K562 (cell line): ENCODE measurements around the gene ANKZF1. TPM values are rescaled to one million over a fixed set of nuclear protein-coding genes. Genes with fewer than 3 reads are reported as not detected.

Experiments
- E2F3 ChIP-seq: fragments of 250-450 bp; sonication (Bioruptor Pico); IDR thresholded peaks from 2 replicates; pipeline ENCODE4 v1.4.0; 2020; ENCODE audit warnings: mild to moderate bottlenecking
- EGR1 ChIP-seq: fragments of 450-650 bp; conservative IDR thresholded peaks from 2 replicates; pipeline ENCODE4 v1.6.1; 2017; ENCODE audit warnings: mild to moderate bottlenecking
- EP400 ChIP-seq: fragments of 450-650 bp; IDR thresholded peaks from 2 replicates; pipeline ENCODE4 v1.6.1; 2017; ENCODE audit warnings: antibody characterized with exemption, mild to moderate bottlenecking, moderate library complexity
- FIP1L1 ChIP-seq: fragments of 200-400 bp; formaldehyde crosslinking; IDR thresholded peaks from 2 replicates; pipeline ENCODE4 v1.6.1; 2018; ENCODE audit warnings: mild to moderate bottlenecking, low read depth, low read length; ENCODE audit not compliant: poor library complexity, severe bottlenecking
- FUS ChIP-seq: fragments of 200-400 bp; formaldehyde crosslinking; optimal IDR thresholded peaks from 2 replicates; pipeline ENCODE3; 2017; ENCODE audit warnings: low read depth, low read length
- HOMEZ ChIP-seq: fragments of 250-450 bp; sonication (Bioruptor Pico); IDR thresholded peaks from 2 replicates; pipeline ENCODE4 v1.4.0; 2020; ENCODE audit warnings: mild to moderate bottlenecking, moderate library complexity
- POLR2AphosphoS5 ChIP-seq: IDR thresholded peaks from 2 replicates; pipeline ENCODE4 v1.6.1; 2011; ENCODE audit warnings: mild to moderate bottlenecking, low read depth, low read length, moderate library complexity; ENCODE audit not compliant: control insufficient read depth, insufficient read depth
- POLR2H ChIP-seq: IDR thresholded peaks from 2 replicates; pipeline ENCODE4 v1.6.1; 2016; ENCODE audit warnings: missing genetic modification characterization, low read depth, mild to moderate bottlenecking, control low read depth, missing compliant biosample characterization, moderate library complexity
- RBM22 ChIP-seq: fragments of 200-400 bp; formaldehyde crosslinking; IDR thresholded peaks from 2 replicates; pipeline ENCODE4 v1.6.1; 2018; ENCODE audit warnings: low read length, low read depth; ENCODE audit not compliant: poor library complexity, severe bottlenecking
- TARDBP ChIP-seq: fragments of 450-650 bp; IDR thresholded peaks from 2 replicates; pipeline ENCODE4 v1.6.1; 2016
- TOE1 ChIP-seq, 2 experiments: fragments of 450-650 bp in 1 of 2; sonication (generic) in 1 of 2; formaldehyde crosslinking in 1 of 2; IDR thresholded peaks; 2 replicates each; pipeline versions ENCODE4 v1.7.1 to v1.8.0; 2016 to 2022; ENCODE audit warnings: borderline replicate concordance in 2 of 2, mild to moderate bottlenecking in 2 of 2, antibody characterized with exemption in 1 of 2, inconsistent platforms in 1 of 2, low read depth in 1 of 2, missing genetic modification reagents in 1 of 2, moderate library complexity in 1 of 2
- ZNF239 ChIP-seq: fragments of 250-450 bp; sonication (Bioruptor Pico); IDR thresholded peaks from 2 replicates; pipeline ENCODE4 v1.4.0; 2020; ENCODE audit warnings: mild to moderate bottlenecking
- ZNF780A ChIP-seq: fragments of 250-450 bp; sonication (Bioruptor Pico); IDR thresholded peaks from 2 replicates; pipeline ENCODE4 v1.5.0; 2021; ENCODE audit warnings: mild to moderate bottlenecking
- polyA plus RNA-seq, 8 experiments: library from polyadenylated mRNA; depleted of rRNA in 4 of 8; stranded (reverse) in 5 of 8; unstranded in 3 of 8; fragments of >200 nt; fragmentation: Nextera tagmentation in 2 of 8; fragmentation: Illumina TruSeq in 1 of 8; extraction: Ambion mirVana in 2 of 8; extraction: Trizol in 1 of 8; gene quantifications; 2 replicates each; pipeline versions ENCODE4 v1.2.1 to v1.2.3, GENCODE V29; 2011 to 2014; ENCODE audit warnings: inconsistent platforms in 1 of 8, missing spikeins in 1 of 8
- total RNA-seq, 7 experiments: library from RNA; depleted of rRNA in 6 of 7; stranded (reverse); fragments of >200 nt in 6 of 7; fragmentation: Illumina TruSeq in 2 of 7; extraction: Trizol in 2 of 7; gene quantifications; 2 replicates each; pipeline versions ENCODE4 v1.2.1 to v1.2.3, GENCODE V29; 2011 to 2021; ENCODE audit warnings: low replicate concordance in 1 of 7
- TF ChIP-seq, protein P1 (sequence below), 2 experiments: fragments of 450-650 bp; formaldehyde crosslinking in 1 of 2; IDR thresholded peaks; 2 replicates each; pipeline versions ENCODE4 v1.4.0 to v1.6.1; 2014 to 2020; ENCODE audit warnings: mild to moderate bottlenecking in 2 of 2, borderline replicate concordance in 1 of 2, low read depth in 1 of 2

Gene ANKZF1
- total and polyA plus RNA-seq, 9 of the 15 experiments (the other 6 are each of a cell fraction or from before 2014, with no cell fraction given), result 3.1 to 60.6 (median 31.0) TPM

- TF ChIP-seq, protein P1, sequence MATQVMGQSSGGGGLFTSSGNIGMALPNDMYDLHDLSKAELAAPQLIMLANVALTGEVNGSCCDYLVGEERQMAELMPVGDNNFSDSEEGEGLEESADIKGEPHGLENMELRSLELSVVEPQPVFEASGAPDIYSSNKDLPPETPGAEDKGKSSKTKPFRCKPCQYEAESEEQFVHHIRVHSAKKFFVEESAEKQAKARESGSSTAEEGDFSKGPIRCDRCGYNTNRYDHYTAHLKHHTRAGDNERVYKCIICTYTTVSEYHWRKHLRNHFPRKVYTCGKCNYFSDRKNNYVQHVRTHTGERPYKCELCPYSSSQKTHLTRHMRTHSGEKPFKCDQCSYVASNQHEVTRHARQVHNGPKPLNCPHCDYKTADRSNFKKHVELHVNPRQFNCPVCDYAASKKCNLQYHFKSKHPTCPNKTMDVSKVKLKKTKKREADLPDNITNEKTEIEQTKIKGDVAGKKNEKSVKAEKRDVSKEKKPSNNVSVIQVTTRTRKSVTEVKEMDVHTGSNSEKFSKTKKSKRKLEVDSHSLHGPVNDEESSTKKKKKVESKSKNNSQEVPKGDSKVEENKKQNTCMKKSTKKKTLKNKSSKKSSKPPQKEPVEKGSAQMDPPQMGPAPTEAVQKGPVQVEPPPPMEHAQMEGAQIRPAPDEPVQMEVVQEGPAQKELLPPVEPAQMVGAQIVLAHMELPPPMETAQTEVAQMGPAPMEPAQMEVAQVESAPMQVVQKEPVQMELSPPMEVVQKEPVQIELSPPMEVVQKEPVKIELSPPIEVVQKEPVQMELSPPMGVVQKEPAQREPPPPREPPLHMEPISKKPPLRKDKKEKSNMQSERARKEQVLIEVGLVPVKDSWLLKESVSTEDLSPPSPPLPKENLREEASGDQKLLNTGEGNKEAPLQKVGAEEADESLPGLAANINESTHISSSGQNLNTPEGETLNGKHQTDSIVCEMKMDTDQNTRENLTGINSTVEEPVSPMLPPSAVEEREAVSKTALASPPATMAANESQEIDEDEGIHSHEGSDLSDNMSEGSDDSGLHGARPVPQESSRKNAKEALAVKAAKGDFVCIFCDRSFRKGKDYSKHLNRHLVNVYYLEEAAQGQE (IDR thresholded peaks at IDR 0.05; ENCODE audit: borderline replicate concordance), result no peak
- TF ChIP-seq, protein P1 (CRISPR knock-in tag; IDR thresholded peaks at IDR 0.05; ENCODE audit: low read depth), result 0 out of 2 replicates have a peak, but pooled peaks have one; percentile 47
- TF ChIP-seq EP400 (peak; percentile 73), E2F3 (CRISPR knock-in tag) (0 out of 2 replicates have a peak, but pooled peaks have one; percentile 53), TOE1 (IDR thresholded peaks at IDR 0.05; ENCODE audit: borderline replicate concordance) (no peak), TOE1 (CRISPR knock-in tag; IDR thresholded peaks at IDR 0.05; ENCODE audit: borderline replicate concordance, low read depth) (no peak), FUS (no peak), HOMEZ (CRISPR knock-in tag) (no peak), TARDBP (no peak), POLR2AphosphoS5 (peak; percentile 86), POLR2H (tag) (peak; percentile 72), FIP1L1 (peak; percentile 62), RBM22 (no peak), ZNF239 (CRISPR knock-in tag) (no peak), EGR1 (peak; percentile 90), ZNF780A (CRISPR knock-in tag) (no peak)
These were observed at the start of gene ANKZF1, which contains the start of gene ATG9A (continued) for GRCh38 chr2:219229305-219230058.
